HEK293 (cell line): Measurements from ENCODE around the gene HTRA1.

Experiments used
- CTCF ChIP-seq: fragments of 450-650 bp; formaldehyde crosslinking; IDR thresholded peaks from 2 replicates; pipeline ENCODE4 v1.5.1; 2016; ENCODE audit warnings: missing biosample characterization, missing genetic modification characterization
- GLI4 ChIP-seq: fragments of 450-650 bp; formaldehyde crosslinking; IDR thresholded peaks from 2 replicates; pipeline ENCODE4 v1.5.1; 2016; ENCODE audit warnings: missing biosample characterization, missing genetic modification characterization
- GLIS1 ChIP-seq: fragments of 450-650 bp; formaldehyde crosslinking; IDR thresholded peaks from 2 replicates; pipeline ENCODE4 v1.5.1; 2016; ENCODE audit warnings: missing biosample characterization, missing genetic modification characterization
- INSM2 ChIP-seq: fragments of 450-650 bp; formaldehyde crosslinking; IDR thresholded peaks from 2 replicates; pipeline ENCODE4 v1.5.1; 2016; ENCODE audit warnings: missing biosample characterization, missing genetic modification characterization
- KLF9 ChIP-seq: fragments of 450-650 bp; formaldehyde crosslinking; IDR thresholded peaks from 2 replicates; pipeline ENCODE4 v1.5.1; 2016; ENCODE audit warnings: missing biosample characterization, missing genetic modification characterization, low read depth
- MZF1 ChIP-seq: fragments of 450-650 bp; formaldehyde crosslinking; IDR thresholded peaks from 2 replicates; pipeline ENCODE4 v1.5.1; 2017; ENCODE audit warnings: missing biosample characterization, missing genetic modification characterization, borderline replicate concordance
- OVOL3 ChIP-seq: fragments of 450-650 bp; formaldehyde crosslinking; IDR thresholded peaks from 2 replicates; pipeline ENCODE4 v1.5.1; 2016; ENCODE audit warnings: missing biosample characterization, missing genetic modification characterization
- PBX3 ChIP-seq: sonication (generic); formaldehyde crosslinking; IDR thresholded peaks from 2 replicates; pipeline ENCODE4 v1.8.1; 2022; ENCODE audit warnings: mild to moderate bottlenecking, moderate library complexity, missing genetic modification reagents
- REST ChIP-seq: fragments of 450-650 bp; formaldehyde crosslinking; IDR thresholded peaks from 2 replicates; pipeline ENCODE4 v1.5.1; 2016; ENCODE audit warnings: missing biosample characterization, missing genetic modification characterization
- WT1 ChIP-seq: fragments of 450-650 bp; formaldehyde crosslinking; IDR thresholded peaks from 2 replicates; pipeline ENCODE4 v1.5.1; 2016; ENCODE audit warnings: missing biosample characterization, missing genetic modification characterization
- ZBTB21 ChIP-seq: fragments of 450-650 bp; formaldehyde crosslinking; IDR thresholded peaks from 2 replicates; pipeline ENCODE4 v1.5.1; 2017; ENCODE audit warnings: missing biosample characterization, missing genetic modification characterization
- ZEB2 ChIP-seq: fragments of 450-650 bp; formaldehyde crosslinking; IDR thresholded peaks from 2 replicates; pipeline ENCODE4 v1.5.1; 2016; ENCODE audit warnings: missing biosample characterization, missing genetic modification characterization
- ZIC2 ChIP-seq: fragments of 450-650 bp; formaldehyde crosslinking; IDR thresholded peaks from 2 replicates; pipeline ENCODE4 v1.5.1; 2016; ENCODE audit warnings: missing biosample characterization, missing genetic modification characterization
- ZNF223 ChIP-seq: fragments of 450-650 bp; formaldehyde crosslinking; IDR thresholded peaks from 2 replicates; pipeline ENCODE4 v1.5.1; 2016; ENCODE audit warnings: missing biosample characterization, missing genetic modification characterization
- ZNF266 ChIP-seq: fragments of 450-650 bp; formaldehyde crosslinking; IDR thresholded peaks from 2 replicates; pipeline ENCODE4 v1.5.1; 2016; ENCODE audit warnings: missing biosample characterization, missing genetic modification characterization, low read depth
- ZNF292 ChIP-seq: fragments of 450-650 bp; formaldehyde crosslinking; IDR thresholded peaks from 2 replicates; pipeline ENCODE4 v1.5.1; 2016; ENCODE audit warnings: low read depth, missing biosample characterization, missing genetic modification characterization, borderline replicate concordance
- ZNF335 ChIP-seq: fragments of 450-650 bp; formaldehyde crosslinking; conservative IDR thresholded peaks from 2 replicates; pipeline ENCODE4 v1.5.1; 2016; ENCODE audit warnings: missing biosample characterization, missing genetic modification characterization
- ZNF341 ChIP-seq: fragments of 450-650 bp; formaldehyde crosslinking; IDR thresholded peaks from 2 replicates; pipeline ENCODE4; 2016; ENCODE audit warnings: low read depth, missing biosample characterization, missing genetic modification characterization
- ZNF514 ChIP-seq: fragments of 450-650 bp; formaldehyde crosslinking; IDR thresholded peaks from 2 replicates; pipeline ENCODE4 v1.5.1; 2016; ENCODE audit warnings: missing biosample characterization, missing genetic modification characterization
- ZNF518A ChIP-seq: fragments of 450-650 bp; formaldehyde crosslinking; conservative IDR thresholded peaks from 2 replicates; pipeline ENCODE4 v1.5.1; 2016; ENCODE audit warnings: low read depth, missing biosample characterization, missing genetic modification characterization
- ZNF561 ChIP-seq: fragments of 450-650 bp; IDR thresholded peaks from 2 replicates; pipeline ENCODE4 v1.5.1; 2018; ENCODE audit warnings: missing biosample characterization, missing genetic modification characterization, borderline replicate concordance
- ZNF76 ChIP-seq: fragments of 450-650 bp; formaldehyde crosslinking; IDR thresholded peaks from 2 replicates; pipeline ENCODE4; 2016; ENCODE audit warnings: low read depth, missing biosample characterization, missing genetic modification characterization, borderline replicate concordance
- ZNF768 ChIP-seq: fragments of 450-650 bp; formaldehyde crosslinking; IDR thresholded peaks from 2 replicates; pipeline ENCODE4 v1.5.1; 2018; ENCODE audit warnings: missing biosample characterization, mild to moderate bottlenecking, missing genetic modification characterization
- ZNF843 ChIP-seq: fragments of 450-650 bp; formaldehyde crosslinking; IDR thresholded peaks from 2 replicates; pipeline ENCODE4 v1.5.1; 2016; ENCODE audit warnings: missing biosample characterization, missing genetic modification characterization
- ZSCAN30 ChIP-seq: fragments of 450-650 bp; IDR thresholded peaks from 2 replicates; pipeline ENCODE4 v1.5.1; 2018; ENCODE audit warnings: missing biosample characterization, mild to moderate bottlenecking, missing genetic modification characterization, moderate library complexity
- ZSCAN5A ChIP-seq: fragments of 450-650 bp; formaldehyde crosslinking; IDR thresholded peaks from 2 replicates; pipeline ENCODE4 v1.5.1; 2016; ENCODE audit warnings: missing biosample characterization, missing genetic modification characterization

HTRA1 gene

GRCh38 chr10:122504610-122504950, 43.2 kb downstream of the HTRA1 start (continued):
- TF ChIP-seq ZIC2 (tag by site-specific recombination) (peak; percentile 100), WT1 (peak; percentile 40; the same call in 1 of the 2 replicates), ZNF518A (tag by site-specific recombination) (peak; percentile 48), ZSCAN5A (tag by site-specific recombination) (0 out of 2 replicates have a peak, but pooled peaks have one; percentile 11), ZBTB21 (tag by site-specific recombination) (no peak), MZF1 (tag by site-specific recombination) (no peak; the same call in 1 of the 2 replicates), REST (tag by site-specific recombination) (peak; percentile 39), GLI4 (tag by site-specific recombination) (no peak), ZNF335 (tag by site-specific recombination) (peak; percentile 63), ZNF76 (tag by site-specific recombination) (peak; percentile 63; the same call in 1 of the 2 replicates), ZNF514 (tag by site-specific recombination) (no peak), KLF9 (tag by site-specific recombination) (peak; percentile 20), PBX3 (peak; percentile 88), ZNF561 (tag by site-specific recombination) (peak; percentile 71; the same call in 1 of the 2 replicates), ZSCAN30 (tag by site-specific recombination) (peak; percentile 97), INSM2 (peak; percentile 49; the same call in 1 of the 2 replicates), CTCF (tag by site-specific recombination) (0 out of 2 replicates have a peak, but pooled peaks have one; percentile 18), ZNF223 (peak; percentile 83; the same call in 1 of the 2 replicates), ZEB2 (peak; percentile 78), ZNF266 (tag by site-specific recombination) (no peak), ZNF292 (tag by site-specific recombination) (no peak), ZNF843 (peak; percentile 60; the same call in 1 of the 2 replicates), GLIS1 (peak; percentile 98), ZNF341 (tag by site-specific recombination) (peak; percentile 67; the same call in 1 of the 2 replicates), OVOL3 (tag by site-specific recombination) (no peak), ZNF768 (tag by site-specific recombination) (no peak; the same call in 1 of the 2 replicates)
